ENCODE measurements around the gene IL11RA. TPM values are rescaled to one million over a fixed set of nuclear protein-coding genes. Genes with fewer than 3 reads are reported as not detected.
A peak's percentile ranks its signal among the peaks of the same experiment; 100 is the strongest.

IL11RA gene
- total RNA-seq, 8 experiments from 2014 or later, result 6.7 to 20.7 (median 12.7) TPM

DNA sequence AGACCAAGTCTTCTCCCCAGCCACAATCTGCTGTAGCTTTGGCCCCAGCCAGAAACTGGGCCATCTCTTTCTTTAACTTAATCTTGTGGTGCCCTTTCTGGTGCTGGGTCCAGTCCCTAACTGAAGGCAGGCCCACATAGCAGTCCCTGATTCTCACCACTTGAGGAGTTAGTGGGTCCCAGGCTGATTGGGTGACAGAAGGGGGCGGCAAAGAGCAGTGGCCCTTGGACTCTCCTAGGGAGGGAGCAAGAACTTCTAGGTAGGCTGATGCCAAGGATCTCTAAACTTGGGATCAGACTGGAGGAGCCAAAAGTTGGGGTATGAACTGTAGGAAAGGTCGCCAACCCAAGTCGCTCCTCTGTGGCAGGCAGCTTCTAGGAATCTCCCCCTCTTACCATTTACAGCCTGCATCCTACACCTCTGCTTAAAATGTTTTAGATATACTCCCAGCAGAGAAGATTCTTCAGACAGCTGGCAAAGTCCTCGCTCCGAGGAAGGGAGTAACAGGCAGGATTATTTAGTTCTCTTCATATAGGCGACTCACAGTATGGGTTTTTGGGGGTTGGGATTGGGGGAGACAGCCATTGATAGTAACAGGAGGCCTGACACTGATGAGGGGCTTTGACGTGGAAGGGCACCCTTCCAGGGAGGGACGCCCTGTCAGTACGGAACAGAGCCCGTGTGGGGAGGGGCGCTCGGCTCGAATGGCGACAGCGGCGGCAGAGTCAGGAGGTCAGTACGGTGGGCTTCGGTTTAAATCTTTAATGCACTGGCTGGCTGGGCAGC lies 12.5 kb downstream of the IL11RA start:
- WGBS, 10 experiments, result 2 to 20% (median 17%) methylated on average over 1 to 8 of the region's 18 CpGs; no CpG with 5 or more reads in 6 of the 10 experiments
- in situ Hi-C loops (cut with MboI; ENCODE audit: low pct_unique_long_range_greater_than_20kb in 2 of 9, low sequenced_read_pairs in 9 of 9, unreplicated experiment in 9 of 9), result no loop called here

DNA sequence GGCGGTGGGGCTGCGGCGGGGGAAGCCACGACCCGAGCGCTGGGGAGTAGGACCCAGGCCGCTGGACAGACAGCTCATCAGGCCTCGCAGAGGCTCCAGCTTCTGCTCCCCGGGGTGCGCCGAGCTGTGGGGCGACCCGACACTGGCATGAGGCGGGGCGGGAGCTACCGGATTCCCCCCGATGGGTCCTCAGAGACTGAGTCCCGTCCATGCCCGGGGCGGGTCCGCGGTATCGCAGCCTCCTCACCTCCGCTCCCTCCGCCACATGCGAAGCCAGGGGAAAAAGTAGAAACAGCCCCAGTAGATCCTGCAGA lies 13.0 kb downstream of the IL11RA start:
- ATAC-seq (replicated peaks in 6 of 8), result peak in 1 of 8 experiments; percentile 4
- peaks cover 6 to 9% of the 10 kb centered on the region in 2 donors for H3K4me1 ChIP-seq (replicated peaks in 1 of 2)
- 0% methylated on average over 1 of the region's 26 CpGs; no CpG with 5 or more reads in 9 of the 10 experiments for WGBS, 10 experiments
- in situ Hi-C loops (cut with MboI; ENCODE audit: low pct_unique_long_range_greater_than_20kb in 2 of 9, low sequenced_read_pairs in 9 of 9, unreplicated experiment in 9 of 9), result no loop called here
- H3K27ac ChIP-seq, result peak overlapping the region; percentile 62 to 72
- H3K4me3 ChIP-seq, result peak overlapping the region; percentile 49 to 94 (median 75)

More for the DNA sequence above, 12.5 kb downstream of the IL11RA start:
- peak overlapping the region; percentile 49 to 94 (median 75) for H3K4me3 ChIP-seq
- peaks cover 6 to 9% of the 10 kb centered on the region in 2 donors for H3K4me1 ChIP-seq (replicated peaks in 1 of 2)
- peak in 7 of 8 experiments; percentile 12 to 49 (median 14) for ATAC-seq (replicated peaks in 6 of 8)
- peak overlapping the region; percentile 62 to 72 for H3K27ac ChIP-seq

DNA sequence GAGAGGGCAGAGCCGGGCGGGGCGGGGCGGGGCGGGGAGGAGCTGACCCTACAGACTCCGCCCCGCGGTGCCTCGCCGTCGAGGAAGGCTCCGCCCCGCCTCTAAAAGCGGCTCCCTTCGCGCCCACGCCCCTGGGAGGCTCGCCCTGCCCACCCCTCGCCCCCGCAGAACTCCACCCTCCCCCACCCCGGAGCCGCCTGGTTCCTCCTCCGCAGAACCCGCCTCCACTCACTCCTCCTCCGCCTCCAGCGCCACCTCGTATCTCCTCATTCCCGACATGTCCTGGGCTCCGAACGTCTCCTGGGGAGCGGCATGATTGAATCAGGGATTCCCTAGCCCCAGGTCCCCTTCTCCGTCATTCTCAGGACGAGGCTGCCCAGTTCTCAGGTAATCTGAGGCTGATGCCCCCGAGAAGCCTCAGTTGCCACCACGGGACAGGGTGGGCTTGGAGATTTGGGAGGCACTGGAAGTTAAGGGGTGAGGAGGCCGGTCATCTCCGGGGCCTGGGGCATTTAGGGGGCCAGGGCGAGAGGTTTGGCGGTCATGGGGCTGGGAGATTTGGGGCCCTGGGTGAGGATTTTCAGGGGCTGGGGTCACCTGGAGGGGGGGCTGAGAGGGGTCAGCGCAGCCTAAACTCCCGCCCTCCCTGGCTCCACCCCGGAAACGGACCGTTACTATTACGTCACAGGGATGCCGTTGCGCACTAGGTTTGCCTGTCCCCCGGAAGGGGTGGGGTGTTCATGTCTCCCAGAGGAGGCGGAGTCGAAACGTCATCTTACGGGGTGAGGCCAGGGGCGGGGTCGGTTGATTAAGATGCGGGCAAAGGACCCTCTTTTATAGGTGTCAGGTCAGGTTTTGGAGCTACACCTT lies 13.6 kb downstream of the IL11RA start:
- in situ Hi-C loops (cut with MboI; ENCODE audit: low pct_unique_long_range_greater_than_20kb in 2 of 9, low sequenced_read_pairs in 9 of 9, unreplicated experiment in 9 of 9), result no loop called here
- peak; percentile 81 to 86 (median 83) for ATAC-seq (replicated peaks in 6 of 8)
- WGBS, 10 experiments, result 0% methylated on average over 1 to 8 of the region's 55 CpGs; no CpG with 5 or more reads in 7 of the 10 experiments
- Histone ChIP-seq H3K4me3 (peak overlapping the region; percentile 49 to 94 (median 75)), H3K4me1 (replicated peaks in 1 of 2) (peaks cover 6 to 9% of the 10 kb centered on the region in 2 donors), H3K27ac (peak overlapping the region; percentile 87 to 91)

DNA sequence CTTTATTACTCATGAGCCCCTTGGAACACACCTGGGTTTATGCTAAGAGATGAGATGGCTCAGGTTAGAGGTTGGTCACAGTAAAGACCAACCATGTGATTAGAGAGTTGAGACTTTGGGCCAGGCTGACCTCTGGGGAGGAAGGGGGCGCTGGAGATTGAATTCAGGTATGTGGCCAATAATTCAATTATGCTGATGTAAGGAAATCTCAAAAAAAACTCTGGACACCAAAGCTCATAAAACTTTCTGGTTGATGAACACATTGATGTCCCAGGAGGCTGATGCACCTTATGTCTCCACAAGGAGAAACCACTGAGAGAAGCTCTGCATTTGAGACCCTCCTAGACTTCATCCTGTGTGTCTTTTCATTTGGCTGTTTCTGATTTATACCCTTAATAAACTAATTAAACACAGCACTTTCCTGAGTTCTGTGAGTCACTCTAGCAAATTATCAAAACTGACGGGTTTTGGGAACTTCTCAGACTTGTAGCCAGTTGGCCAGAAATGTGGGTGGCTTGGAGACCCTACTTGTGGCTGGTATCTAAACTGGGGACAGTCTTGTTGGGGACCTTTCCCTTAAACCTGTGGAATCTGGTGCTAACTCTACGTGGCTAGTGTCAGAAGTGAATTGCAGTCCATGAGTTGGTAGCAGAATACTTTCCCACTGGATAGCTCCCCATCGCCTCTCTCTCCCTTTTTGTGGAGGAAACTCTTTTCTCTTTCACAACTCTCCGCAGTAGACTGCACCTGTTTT lies 18.0 kb downstream of the IL11RA start:
- 43 to 100% (median 83%) methylated on average over 1 to 4 of the region's 5 CpGs; no CpG with 5 or more reads in 1 of the 10 experiments for WGBS, 10 experiments
- peaks cover 6% of the 10 kb centered on the region in 2 donors for H3K4me1 ChIP-seq (replicated peaks in 1 of 2)
- ATAC-seq (replicated peaks in 6 of 8), result no peak
- H3K4me3 ChIP-seq, result no peak overlapping the region
- no peak overlapping the region for H3K27ac ChIP-seq
- in situ Hi-C loops (cut with MboI; ENCODE audit: low pct_unique_long_range_greater_than_20kb in 2 of 9, low sequenced_read_pairs in 9 of 9, unreplicated experiment in 9 of 9), result no loop called here

DNA sequence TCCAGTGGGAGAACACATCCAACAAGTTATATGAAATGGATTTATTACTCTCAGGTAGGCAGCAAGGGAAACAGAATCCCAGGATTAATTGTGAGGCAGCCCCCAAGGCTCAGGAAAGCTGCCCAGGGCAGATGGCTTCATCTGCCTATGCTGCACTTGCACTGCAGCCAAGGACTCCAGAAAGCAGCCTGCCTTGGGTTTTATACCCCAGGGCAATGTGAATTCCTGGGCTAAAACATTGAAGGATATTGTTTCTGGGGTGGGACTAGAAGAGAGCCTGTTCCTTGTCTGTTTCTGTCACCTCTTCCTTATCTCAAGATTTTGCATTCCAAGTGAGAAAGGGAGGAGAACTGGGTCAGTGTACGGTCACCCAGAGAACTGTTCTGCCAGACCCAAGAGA lies 19.3 kb downstream of the IL11RA start:
- ATAC-seq (replicated peaks in 6 of 8), result no peak
- in situ Hi-C loops (cut with MboI; ENCODE audit: low pct_unique_long_range_greater_than_20kb in 2 of 9, low sequenced_read_pairs in 9 of 9, unreplicated experiment in 9 of 9), result no loop called here

DNA sequence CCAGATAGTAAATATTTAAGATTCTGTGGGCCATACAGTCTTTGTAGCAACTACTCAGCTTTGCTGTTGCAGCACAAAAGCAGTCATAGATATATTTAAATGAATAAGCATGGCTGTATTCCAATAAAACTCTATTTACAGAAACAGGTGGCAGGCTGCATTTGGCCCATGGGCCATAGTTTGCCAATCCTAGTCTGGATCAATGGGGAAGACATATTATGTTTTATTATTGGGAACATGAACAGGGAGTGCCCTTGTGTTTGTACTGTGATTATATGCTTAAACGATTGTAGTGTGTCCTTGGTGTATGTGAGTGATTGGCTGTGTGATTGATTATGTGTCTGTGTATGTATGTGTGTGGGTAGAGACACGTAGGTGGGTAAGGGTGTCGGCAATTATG lies 22.5 kb downstream of the IL11RA start:
- Histone ChIP-seq H3K4me3 (no peak overlapping the region), H3K4me1 (replicated peaks in 1 of 2) (no peaks in the 10 kb centered on the region), H3K27ac (no peak overlapping the region)
- in situ Hi-C loops (cut with MboI; ENCODE audit: low pct_unique_long_range_greater_than_20kb in 2 of 9, low sequenced_read_pairs in 9 of 9, unreplicated experiment in 9 of 9), result no loop called here
- no peak for ATAC-seq (replicated peaks in 6 of 8)
- WGBS, 10 experiments, result 70 to 100% (median 76%) methylated on average over 1 to 3 of the region's 3 CpGs; no CpG with 5 or more reads in 4 of the 10 experiments

More for the DNA sequence above, 19.3 kb downstream of the IL11RA start:
- WGBS, 10 experiments, result 86 to 100% (median 100%) methylated on average over 1 of the region's 1 CpG; no CpG with 5 or more reads in 5 of the 10 experiments
- no peak overlapping the region for H3K27ac ChIP-seq
- peaks cover 6% of the 10 kb centered on the region in 2 donors for H3K4me1 ChIP-seq (replicated peaks in 1 of 2)
- H3K4me3 ChIP-seq, result no peak overlapping the region

DNA sequence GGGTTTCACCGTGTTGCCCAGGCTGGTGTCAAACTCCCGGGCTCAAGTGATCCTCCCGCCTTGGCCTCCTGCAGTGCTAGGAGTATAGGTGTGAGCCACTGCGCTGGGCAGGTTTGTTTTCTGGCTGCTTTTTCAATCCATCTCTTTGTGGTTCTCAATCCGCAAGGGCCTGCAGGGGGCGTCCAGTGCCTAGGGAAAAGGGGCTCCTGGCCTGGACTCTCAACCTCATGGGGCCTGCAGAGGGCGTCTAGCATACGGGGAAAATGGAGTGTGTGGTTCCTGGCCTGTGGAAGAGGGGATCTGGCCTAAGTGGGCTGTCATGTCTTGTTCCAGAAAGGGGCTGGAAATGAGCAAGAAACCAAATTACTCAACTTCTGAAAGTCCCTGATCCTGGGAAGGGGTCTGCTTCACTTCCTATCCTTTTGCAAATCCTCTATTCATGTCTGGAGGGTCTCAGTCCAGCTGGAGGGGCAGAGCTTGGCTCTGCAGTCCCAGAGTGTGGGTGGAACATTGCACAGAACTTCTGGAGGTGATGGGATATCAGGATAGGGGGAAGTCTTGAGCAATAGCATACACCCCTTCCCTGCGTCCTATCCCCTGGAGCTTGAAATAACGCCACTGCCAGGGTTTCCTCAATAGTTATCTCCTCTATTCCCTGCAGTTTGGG lies 23.2 kb downstream of the IL11RA start:
- H3K4me3 ChIP-seq, result no peak overlapping the region
- 14 to 100% (median 90%) methylated on average over 2 of the region's 10 CpGs; no CpG with 5 or more reads in 5 of the 10 experiments for WGBS, 10 experiments
- in situ Hi-C loops (cut with MboI; ENCODE audit: low pct_unique_long_range_greater_than_20kb in 2 of 9, low sequenced_read_pairs in 9 of 9, unreplicated experiment in 9 of 9), result no loop called here
- peak in 7 of 8 experiments; percentile 36 to 99 (median 54) for ATAC-seq (replicated peaks in 6 of 8)
- no peak overlapping the region for H3K27ac ChIP-seq
- no peaks in the 10 kb centered on the region for H3K4me1 ChIP-seq (replicated peaks in 1 of 2)

DNA sequence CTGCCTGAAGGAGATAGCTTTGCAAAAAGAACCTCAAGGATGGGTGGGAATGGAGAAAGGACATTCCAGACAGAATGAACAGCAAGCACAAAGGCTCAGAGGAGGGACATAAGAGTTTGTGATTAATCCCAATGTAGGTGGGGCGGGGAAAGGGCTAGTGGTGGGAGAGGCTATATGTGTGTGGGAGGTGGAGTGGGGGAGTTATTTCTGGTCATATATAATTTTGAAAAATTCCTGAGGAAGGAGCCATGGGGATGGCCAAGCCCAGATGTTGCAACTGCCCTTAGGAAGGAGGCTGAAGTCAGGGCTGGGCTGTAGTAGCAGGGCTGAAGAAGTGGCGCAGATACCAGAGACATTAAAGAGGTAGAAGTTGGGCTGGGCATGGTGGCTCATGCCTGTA lies 23.9 kb downstream of the IL11RA start:
- in situ Hi-C loops (cut with MboI; ENCODE audit: low pct_unique_long_range_greater_than_20kb in 2 of 9, low sequenced_read_pairs in 9 of 9, unreplicated experiment in 9 of 9), result no loop called here
- peak in 2 of 8 experiments; percentile 20 to 71 for ATAC-seq (replicated peaks in 6 of 8)
- no peaks in the 10 kb centered on the region for H3K4me1 ChIP-seq (replicated peaks in 1 of 2)
- H3K27ac ChIP-seq, result no peak overlapping the region
- H3K4me3 ChIP-seq, result no peak overlapping the region
- WGBS, 10 experiments, result 100% methylated on average over 1 of the region's 2 CpGs; no CpG with 5 or more reads in 9 of the 10 experiments

DNA sequence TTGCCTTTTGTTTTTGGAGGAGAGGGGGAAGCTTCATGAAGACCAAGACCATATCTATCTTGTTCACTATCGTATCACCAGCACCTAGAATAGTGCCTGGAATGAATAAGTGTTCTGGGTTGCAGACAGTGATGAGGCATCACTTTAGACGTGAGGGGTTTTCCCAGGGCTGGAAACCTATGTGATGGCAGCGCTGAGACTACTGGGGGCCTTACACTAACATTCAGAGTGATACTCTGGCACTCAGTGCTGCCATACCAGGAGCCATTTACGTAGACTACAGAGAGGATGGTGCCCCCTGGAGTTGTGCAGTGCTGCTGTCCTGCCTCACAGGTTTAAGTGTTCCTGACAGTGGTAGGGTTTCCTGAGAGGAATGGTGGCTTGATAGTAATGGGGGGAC lies 32.2 kb downstream of the IL11RA start:
- Histone ChIP-seq H3K27ac (no peak overlapping the region), H3K4me1 (replicated peaks in 1 of 2) (no peaks in the 10 kb centered on the region), H3K4me3 (no peak overlapping the region)
- in situ Hi-C loops (cut with MboI; ENCODE audit: low pct_unique_long_range_greater_than_20kb in 2 of 9, low sequenced_read_pairs in 9 of 9, unreplicated experiment in 9 of 9), result no loop called here
- ATAC-seq (replicated peaks in 6 of 8), result no peak
- whole genome bisulfite sequencing, 10 experiments, result 40 to 100% (median 100%) methylated on average over 1 to 4 of the region's 4 CpGs; no CpG with 5 or more reads in 3 of the 10 experiments

DNA sequence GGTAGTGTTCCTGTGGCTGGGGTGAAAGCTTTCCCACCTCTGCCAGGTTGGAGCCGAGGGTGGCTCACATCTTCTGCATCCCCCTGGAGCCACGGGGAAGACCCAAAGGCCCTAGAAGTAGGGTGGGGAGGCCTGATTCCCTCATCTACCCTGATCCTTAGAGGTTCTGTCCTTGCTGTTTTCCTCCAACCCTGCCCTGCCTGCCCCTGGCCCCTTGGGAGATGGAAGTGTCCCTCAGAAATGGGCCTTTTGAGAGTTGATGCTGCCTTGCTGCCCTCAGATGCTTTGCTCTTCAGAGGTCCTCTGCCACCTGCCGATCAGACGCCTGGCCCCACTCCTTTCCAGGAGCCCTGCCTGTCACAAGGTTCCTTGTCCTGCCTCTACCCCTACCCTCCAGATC lies 32.8 kb downstream of the IL11RA start:
- H3K4me3 ChIP-seq, result no peak overlapping the region
- H3K27ac ChIP-seq, result no peak overlapping the region
- in situ Hi-C loops (cut with MboI; ENCODE audit: low pct_unique_long_range_greater_than_20kb in 2 of 9, low sequenced_read_pairs in 9 of 9, unreplicated experiment in 9 of 9), result no loop called here
- no peaks in the 10 kb centered on the region for H3K4me1 ChIP-seq (replicated peaks in 1 of 2)
- ATAC-seq (replicated peaks in 6 of 8), result no peak
- 65 to 100% methylated on average over 2 of the region's 4 CpGs; no CpG with 5 or more reads in 8 of the 10 experiments for whole genome bisulfite sequencing, 10 experiments

DNA sequence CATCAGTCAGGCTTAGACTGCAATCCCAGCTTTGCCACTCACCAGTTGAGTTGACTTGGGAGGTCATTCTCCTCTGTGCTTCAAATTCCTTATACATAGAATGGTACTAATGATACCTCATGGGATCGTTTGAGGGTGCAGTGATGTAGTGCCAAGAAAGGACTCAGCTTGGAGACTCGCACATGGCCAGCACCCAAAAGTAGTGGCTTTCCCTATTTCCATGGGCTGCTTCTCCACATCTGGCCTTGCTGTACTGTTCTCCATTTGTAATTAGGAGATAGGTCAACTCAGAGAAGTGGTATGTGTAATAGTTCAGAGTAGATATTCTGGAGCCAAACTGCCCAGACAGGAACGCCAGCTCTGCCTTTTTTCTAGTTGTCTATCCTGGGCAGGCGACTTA lies 33.6 kb downstream of the IL11RA start:
- Histone ChIP-seq H3K4me1 (replicated peaks in 1 of 2) (no peaks in the 10 kb centered on the region), H3K4me3 (no peak overlapping the region), H3K27ac (no peak overlapping the region)
- WGBS, 10 experiments, result 6 to 100% (median 58%) methylated on average over 1 to 3 of the region's 4 CpGs; no CpG with 5 or more reads in 2 of the 10 experiments
- ATAC-seq (replicated peaks in 6 of 8), result no peak
- in situ Hi-C loops (cut with MboI; ENCODE audit: low pct_unique_long_range_greater_than_20kb in 2 of 9, low sequenced_read_pairs in 9 of 9, unreplicated experiment in 9 of 9), result no loop called here

DNA sequence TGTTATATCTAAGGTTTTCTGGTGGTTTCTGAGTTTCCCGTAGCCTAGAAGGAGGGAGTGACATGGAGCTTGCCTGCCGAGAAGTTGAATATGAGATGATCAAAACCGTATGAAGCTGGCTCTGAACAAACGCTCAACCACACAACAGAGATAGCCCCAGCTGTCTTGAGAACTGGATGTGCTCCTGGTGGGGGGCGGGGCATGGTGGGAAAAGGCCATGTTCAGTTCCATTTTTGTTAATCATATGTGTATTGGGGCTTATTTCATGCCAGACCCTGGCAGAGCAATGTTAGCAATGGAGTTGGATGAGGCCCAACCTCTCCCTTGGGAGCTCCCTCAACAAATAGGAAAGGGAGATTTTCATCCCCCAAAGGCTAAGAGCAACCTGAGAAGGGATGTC lies 34.2 kb downstream of the IL11RA start:
- no peak overlapping the region for H3K27ac ChIP-seq
- 8 to 100% (median 88%) methylated on average over 1 to 4 of the region's 5 CpGs; no CpG with 5 or more reads in 2 of the 10 experiments for WGBS, 10 experiments
- no peak overlapping the region for H3K4me3 ChIP-seq
- no peak for ATAC-seq (replicated peaks in 6 of 8)
- in situ Hi-C loops (cut with MboI; ENCODE audit: low pct_unique_long_range_greater_than_20kb in 2 of 9, low sequenced_read_pairs in 9 of 9, unreplicated experiment in 9 of 9), result no loop called here
- no peaks in the 10 kb centered on the region for H3K4me1 ChIP-seq (replicated peaks in 1 of 2)
